Loucy (cell line): ENCODE results near the gene LEP.

Experiments
- EZH2phosphoT487 ChIP-seq: fragments of 200-600 bp; IDR thresholded peaks from 2 replicates; pipeline ENCODE4 v1.6.1; 2018; ENCODE audit warnings: antibody characterized with exemption, mild to moderate bottlenecking, moderate library complexity, borderline replicate concordance
- TF ChIP-seq, protein P1 (sequence below): fragments of 200-600 bp; sonication (generic); conservative IDR thresholded peaks from 2 replicates; pipeline ENCODE4 v1.5.1; 2014; ENCODE audit warnings: mild to moderate bottlenecking, antibody characterized with exemption, low read length

DNA sequence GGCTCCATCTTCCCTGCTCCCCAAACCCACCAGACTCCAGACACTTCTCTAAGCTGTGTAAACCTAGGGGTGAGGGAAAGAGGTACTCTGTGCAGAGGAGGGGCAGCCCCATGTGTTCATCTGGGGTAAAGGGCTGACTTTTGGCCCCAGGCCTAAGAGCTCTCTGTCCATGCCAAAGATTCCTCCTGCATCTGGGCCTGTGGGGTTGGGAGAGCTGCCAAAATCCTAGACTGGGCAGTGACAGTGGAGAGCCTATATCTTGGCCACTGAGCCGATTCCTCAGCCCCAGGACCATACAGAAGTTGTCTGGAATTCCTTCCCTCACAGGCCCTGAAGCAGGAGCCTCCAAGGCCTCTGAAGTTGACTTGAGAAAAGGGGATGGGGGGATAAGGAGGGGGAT lies 25.3 kb upstream of the LEP start:
- TF ChIP-seq, protein P1, sequence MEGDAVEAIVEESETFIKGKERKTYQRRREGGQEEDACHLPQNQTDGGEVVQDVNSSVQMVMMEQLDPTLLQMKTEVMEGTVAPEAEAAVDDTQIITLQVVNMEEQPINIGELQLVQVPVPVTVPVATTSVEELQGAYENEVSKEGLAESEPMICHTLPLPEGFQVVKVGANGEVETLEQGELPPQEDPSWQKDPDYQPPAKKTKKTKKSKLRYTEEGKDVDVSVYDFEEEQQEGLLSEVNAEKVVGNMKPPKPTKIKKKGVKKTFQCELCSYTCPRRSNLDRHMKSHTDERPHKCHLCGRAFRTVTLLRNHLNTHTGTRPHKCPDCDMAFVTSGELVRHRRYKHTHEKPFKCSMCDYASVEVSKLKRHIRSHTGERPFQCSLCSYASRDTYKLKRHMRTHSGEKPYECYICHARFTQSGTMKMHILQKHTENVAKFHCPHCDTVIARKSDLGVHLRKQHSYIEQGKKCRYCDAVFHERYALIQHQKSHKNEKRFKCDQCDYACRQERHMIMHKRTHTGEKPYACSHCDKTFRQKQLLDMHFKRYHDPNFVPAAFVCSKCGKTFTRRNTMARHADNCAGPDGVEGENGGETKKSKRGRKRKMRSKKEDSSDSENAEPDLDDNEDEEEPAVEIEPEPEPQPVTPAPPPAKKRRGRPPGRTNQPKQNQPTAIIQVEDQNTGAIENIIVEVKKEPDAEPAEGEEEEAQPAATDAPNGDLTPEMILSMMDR = no peak
- TF ChIP-seq EZH2phosphoT487 = no peak
